K562 (cell line): ENCODE data around the gene PLPP6. TPM values are rescaled to one million over a fixed set of nuclear protein-coding genes. Genes with fewer than 3 reads are reported as not detected.

Source experiments
- BHLHE40 ChIP-seq: IDR thresholded peaks from 2 replicates; pipeline ENCODE4 v1.6.1; 2011; ENCODE audit warnings: low read length, improper control_type of control experiment
- CBX8 ChIP-seq: fragments of 200-600 bp; sonication (generic); IDR thresholded peaks from 2 replicates; pipeline ENCODE4 v1.6.1; 2012; ENCODE audit warnings: borderline replicate concordance, mixed run types, low read depth, mild to moderate bottlenecking, moderate library complexity, mixed read lengths, low read length, control low read depth, inconsistent platforms; ENCODE audit not compliant: poor library complexity, severe bottlenecking; ENCODE audit errors: extremely low read depth
- CC2D1A ChIP-seq: fragments of 450-650 bp; IDR thresholded peaks from 2 replicates; pipeline ENCODE4 v1.6.1; 2017; ENCODE audit warnings: mild to moderate bottlenecking
- ELF1 ChIP-seq: fragments of 200-800 bp; sonication (Bioruptor generic); IDR thresholded peaks from 2 replicates; pipeline ENCODE4 v1.6.1; 2016; ENCODE audit warnings: missing genetic modification characterization, missing compliant biosample characterization
- GATAD2B ChIP-seq: fragments of 450-650 bp; IDR thresholded peaks from 2 replicates; pipeline ENCODE4 v1.6.1; 2017; ENCODE audit warnings: mild to moderate bottlenecking, borderline replicate concordance
- HNRNPL ChIP-seq: fragments of 200-400 bp; formaldehyde crosslinking; IDR thresholded peaks from 2 replicates; pipeline ENCODE4 v1.6.1; 2017; ENCODE audit warnings: low read depth, mild to moderate bottlenecking, low read length
- HOXB6 ChIP-seq: fragments of 250-450 bp; sonication (Bioruptor Pico); IDR thresholded peaks from 2 replicates; pipeline ENCODE4 v1.5.1; 2022; ENCODE audit warnings: mild to moderate bottlenecking, borderline replicate concordance
- IRF2 ChIP-seq: sonication (generic); formaldehyde crosslinking; IDR thresholded peaks from 2 replicates; pipeline ENCODE4 v1.8.1; 2022; ENCODE audit warnings: mild to moderate bottlenecking, missing genetic modification reagents
- LARP7 ChIP-seq: fragments of 450-650 bp; IDR thresholded peaks from 2 replicates; pipeline ENCODE4 v1.6.1; 2016
- MNT ChIP-seq, 2 experiments: fragments of 450-650 bp; conservative IDR thresholded peaks; 2 replicates each; pipeline ENCODE4 v1.6.1; 2017; ENCODE audit warnings: mild to moderate bottlenecking in 2 of 2, moderate library complexity in 2 of 2
- MTA3 ChIP-seq: fragments of 450-650 bp; formaldehyde crosslinking; IDR thresholded peaks from 2 replicates; pipeline ENCODE4 v1.6.1; 2017; ENCODE audit warnings: mild to moderate bottlenecking, borderline replicate concordance
- MYBL2 ChIP-seq, 2 experiments: fragments of 450-650 bp in 1 of 2; sonication (generic) in 1 of 2; formaldehyde crosslinking in 1 of 2; IDR thresholded peaks; 2 replicates each; pipeline versions ENCODE4 v1.6.1 to v1.8.1; 2017 to 2022; ENCODE audit warnings: borderline replicate concordance in 1 of 2, inconsistent platforms in 1 of 2, low read depth in 1 of 2, mild to moderate bottlenecking in 1 of 2, missing genetic modification reagents in 1 of 2, moderate library complexity in 1 of 2
- NCOA1 ChIP-seq: fragments of 450-650 bp; IDR thresholded peaks from 2 replicates; pipeline ENCODE4 v1.6.1; 2016; ENCODE audit warnings: low read depth
- STAT6 ChIP-seq: sonication (generic); formaldehyde crosslinking; IDR thresholded peaks from 2 replicates; pipeline ENCODE4 v1.8.1; 2023; ENCODE audit warnings: mild to moderate bottlenecking, missing genetic modification reagents
- TOE1 ChIP-seq, 2 experiments: fragments of 450-650 bp in 1 of 2; sonication (generic) in 1 of 2; formaldehyde crosslinking in 1 of 2; IDR thresholded peaks; 2 replicates each; pipeline versions ENCODE4 v1.7.1 to v1.8.0; 2016 to 2022; ENCODE audit warnings: borderline replicate concordance in 2 of 2, mild to moderate bottlenecking in 2 of 2, antibody characterized with exemption in 1 of 2, inconsistent platforms in 1 of 2, low read depth in 1 of 2, missing genetic modification reagents in 1 of 2, moderate library complexity in 1 of 2
- YY1 ChIP-seq, 3 experiments: IDR thresholded peaks; 2 replicates each; pipeline ENCODE4 v1.6.1; 2011; ENCODE audit warnings: low read length in 2 of 3, mild to moderate bottlenecking in 2 of 3, moderate library complexity in 2 of 3, borderline replicate concordance in 1 of 3, control low read depth in 1 of 3, low read depth in 1 of 3; ENCODE audit not compliant: insufficient read depth in 3 of 3, insufficient replicate concordance in 2 of 3, control insufficient read depth in 1 of 3, insufficient read length in 1 of 3; ENCODE audit errors: extremely low read depth in 1 of 3
- ZKSCAN8 ChIP-seq: fragments of 200-800 bp; sonication (Bioruptor generic); IDR thresholded peaks from 2 replicates; pipeline ENCODE4 v1.6.1; 2016; ENCODE audit warnings: missing genetic modification characterization, missing compliant biosample characterization
- polyA plus RNA-seq, 8 experiments: library from polyadenylated mRNA; depleted of rRNA in 4 of 8; stranded (reverse) in 5 of 8; unstranded in 3 of 8; fragments of >200 nt; fragmentation: Nextera tagmentation in 2 of 8; fragmentation: Illumina TruSeq in 1 of 8; extraction: Ambion mirVana in 2 of 8; extraction: Trizol in 1 of 8; gene quantifications; 2 replicates each; pipeline versions ENCODE4 v1.2.1 to v1.2.3, GENCODE V29; 2011 to 2014; ENCODE audit warnings: inconsistent platforms in 1 of 8, missing spikeins in 1 of 8
- total RNA-seq, 7 experiments: library from RNA; depleted of rRNA in 6 of 7; stranded (reverse); fragments of >200 nt in 6 of 7; fragmentation: Illumina TruSeq in 2 of 7; extraction: Trizol in 2 of 7; gene quantifications; 2 replicates each; pipeline versions ENCODE4 v1.2.1 to v1.2.3, GENCODE V29; 2011 to 2021; ENCODE audit warnings: low replicate concordance in 1 of 7

Gene PLPP6
- total and polyA plus RNA-seq, 9 of the 15 experiments (the other 6 are each of a cell fraction or from before 2014, with no cell fraction given) = 1.9 to 8.9 (median 5.6) TPM

GRCh38 chr9:4662108-4662988 lies at the start of gene PLPP6 (continued):
- TF ChIP-seq NCOA1 (peak; percentile 71; the same call in 1 of the 2 replicates), HOXB6 (no peak), HNRNPL (0 out of 2 replicates have a peak, but pooled peaks have one; percentile 51), STAT6 (CRISPR knock-in tag) (no peak), BHLHE40 (no peak), MYBL2 (IDR thresholded peaks at IDR 0.05; ENCODE audit: low read depth) (no peak), MYBL2 (CRISPR knock-in tag; IDR thresholded peaks at IDR 0.05; ENCODE audit: borderline replicate concordance) (no peak), LARP7 (no peak), ELF1 (peak; percentile 94), CBX8 (no peak), MTA3 (0 out of 2 replicates have a peak, but pooled peaks have one; percentile 26), ZKSCAN8 (CRISPR knock-in tag) (no peak), YY1 (IDR thresholded peaks at IDR 0.05; ENCODE audit: borderline replicate concordance in 1 of 3, control insufficient read depth in 1 of 3, extremely low read depth in 1 of 3, insufficient read depth in 3 of 3, insufficient read length in 1 of 3, insufficient replicate concordance in 2 of 3, low read depth in 1 of 3, low read length in 2 of 3) (peak in 2 of 3 experiments; percentile 22 to 44), TOE1 (IDR thresholded peaks at IDR 0.05; ENCODE audit: borderline replicate concordance) (0 out of 2 replicates have a peak, but pooled peaks have one; percentile 20), TOE1 (CRISPR knock-in tag; IDR thresholded peaks at IDR 0.05; ENCODE audit: borderline replicate concordance, low read depth) (no peak), MNT (conservative IDR thresholded peaks at IDR 0.05) (peak in 1 of 2 experiments; percentile 46; a peak in 1 of 4 replicates), GATAD2B (peak; percentile 70), CC2D1A (peak; percentile 50; the same call in 1 of the 2 replicates), IRF2 (CRISPR knock-in tag) (no peak)
- TF ChIP-seq, all 486 proteins: peak for 80
